Activated CD8-positive, alpha-beta T cell treated with anti-CD3 and anti-CD28 coated beads, Interleukin-2, amount 10 ng/mL, durations not matched to agents 7 days and 5 days (primary cell): Measurements from ENCODE around the gene AIF1. TPM values are rescaled to one million over a fixed set of nuclear protein-coding genes. Genes with fewer than 3 reads are reported as not detected.

Experiments
- ATAC-seq: fragments of 150-1000 bp; cut with Tn5 transposase; one replicate; pipeline ENCODE4 v1.10.0; 2021; ENCODE audit warnings: moderate library complexity
- CTCF ChIA-PET: fragments of 350-600 bp; sonication (Branson Sonifier 250); formaldehyde crosslinking; loops from one replicate; lab custom pipeline; 2021; ENCODE audit warnings: antibody characterized with exemption; lab: Charles Lee
- POLR2A ChIA-PET: fragments of 350-600 bp; sonication (Branson Sonifier 250); formaldehyde crosslinking; loops from one replicate; lab custom pipeline; 2021; ENCODE audit warnings: antibody characterized with exemption; lab: Charles Lee
- DNase-seq: peaks from one replicate; pipeline ENCODE4 v3.0.0-alpha.2; 2020
- H3K27ac Mint-ChIP-seq: one replicate; pipeline ENCODE4 v1.8.0; 2021; ENCODE audit warnings: mild to moderate bottlenecking, mixed read lengths
- H3K27me3 Mint-ChIP-seq: one replicate; pipeline ENCODE4 v1.8.0; 2021; ENCODE audit warnings: low read depth, mixed read lengths
- H3K36me3 Mint-ChIP-seq: one replicate; pipeline ENCODE4 v1.8.0; 2021; ENCODE audit warnings: low read depth, mixed read lengths
- H3K4me1 Mint-ChIP-seq: one replicate; pipeline ENCODE4 v1.8.0; 2021; ENCODE audit warnings: low read depth, mixed read lengths
- H3K4me3 Mint-ChIP-seq: one replicate; pipeline ENCODE4 v1.8.0; 2021; ENCODE audit warnings: mild to moderate bottlenecking, mixed read lengths
- H3K9me3 Mint-ChIP-seq: one replicate; pipeline ENCODE4 v1.8.0; 2022; ENCODE audit warnings: mixed read lengths; ENCODE audit not compliant: insufficient read depth
- total RNA-seq, 2 experiments: library from RNA; stranded (reverse); gene quantifications; one replicate each; pipeline ENCODE4 v1.2.3, GENCODE V29; 2021

AIF1 gene
- total RNA-seq, 2 experiments from 2014 or later = 177 TPM

DNA sequence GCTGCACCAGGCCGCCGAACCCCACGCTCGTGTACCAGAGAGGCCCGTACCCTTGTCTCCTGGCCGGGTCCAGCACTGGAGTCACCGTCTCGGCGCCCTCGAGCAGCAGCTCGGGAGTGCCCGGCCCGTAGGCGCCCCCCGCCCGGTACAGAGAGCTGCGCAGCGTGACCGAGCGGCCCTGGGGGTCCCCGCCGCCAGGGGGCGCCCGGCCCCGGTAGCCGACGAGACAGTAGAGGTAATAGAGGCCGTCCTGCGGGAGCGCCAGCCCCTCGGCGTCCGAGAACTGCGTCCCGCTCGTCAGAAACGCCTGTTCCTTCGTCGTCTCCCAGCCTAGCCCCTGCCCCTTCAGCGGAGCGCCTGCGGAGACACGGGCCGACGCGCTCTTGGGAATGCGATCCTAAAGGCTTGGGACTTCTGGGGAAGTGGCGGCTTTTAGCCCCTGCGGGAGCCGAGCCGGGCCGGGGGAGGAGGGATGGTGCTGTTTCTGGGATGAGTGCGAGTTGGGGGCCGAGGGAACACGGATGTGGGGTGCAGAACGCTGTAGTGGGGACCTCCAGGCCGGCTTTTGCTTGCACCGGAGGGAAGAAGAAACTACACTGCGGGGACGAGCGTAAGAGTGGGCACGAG, 34.1 kb upstream of the AIF1 start:
- DNase-seq = peak; percentile 90
- Mint-ChIP-seq H3K4me3 (peak overlapping the region; percentile 98), H3K27me3 (no peaks in the 10 kb centered on the region), H3K4me1 (peaks cover 72% of the 10 kb centered on the region), H3K27ac (peak overlapping the region; percentile 88), H3K36me3 (peaks cover 70% of the 10 kb centered on the region), H3K9me3 (no peaks in the 10 kb centered on the region)
- ChIA-PET POLR2A (interaction anchor here (0.6 to 14.3 kb wide), 14 partner anchors 8 to 586 kb away, joined by 3 to 388 read pairs (median 6); partner anchors contain the start of genes ATP6V1G2, BAG6, DDX39B and MICB), CTCF (interaction anchor here (0.6 to 24.1 kb wide), 13 partner anchors 10 to 249 kb away, joined by 3 to 928 read pairs (median 7); partner anchors contain the start of genes AIF1, ATP6V1G2, DDX39B and LST1)
- ATAC-seq = peak; percentile 70

DNA sequence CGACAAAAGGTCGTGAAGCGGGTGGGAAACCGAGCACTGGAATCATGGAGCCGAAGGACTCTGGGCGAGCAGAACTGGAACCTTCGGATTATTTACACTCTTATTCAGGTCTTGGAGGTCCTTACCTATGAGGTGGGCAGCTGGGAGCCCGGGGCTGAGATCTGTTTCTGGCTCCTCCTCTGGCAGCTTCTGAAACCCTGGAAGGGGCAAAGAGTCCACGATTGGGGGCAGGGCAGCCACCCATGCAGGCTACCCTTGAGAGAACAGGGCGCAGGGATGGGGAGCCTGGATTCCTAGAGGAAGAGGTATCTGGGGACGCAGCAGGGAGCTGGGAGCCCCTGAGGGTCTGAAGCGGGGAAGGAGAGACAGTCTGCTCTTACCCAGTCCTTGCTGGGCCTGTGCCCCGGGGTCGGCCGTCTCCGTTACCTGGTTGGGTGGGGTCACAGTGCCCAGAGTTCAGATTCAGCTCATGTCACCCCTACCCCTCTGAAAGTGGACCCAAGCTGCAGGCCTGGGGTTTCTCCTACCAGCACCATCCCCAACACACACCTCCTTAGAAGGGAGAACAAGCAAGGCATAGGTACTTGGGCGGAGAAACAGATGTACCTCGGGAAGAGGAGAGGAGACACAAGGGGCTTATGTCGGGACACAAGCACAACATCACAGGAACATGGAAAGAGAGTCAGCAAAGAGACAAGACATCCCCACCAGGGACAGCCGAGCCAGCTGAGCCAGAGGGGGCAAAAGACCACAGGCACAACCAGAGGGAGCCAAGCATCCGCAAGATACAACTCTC, 33.4 kb upstream of the AIF1 start:
- no peaks in the 10 kb centered on the region for H3K27me3 Mint-ChIP-seq
- ATAC-seq = no peak
- POLR2A ChIA-PET = interaction anchor here (0.6 to 14.3 kb wide), 19 partner anchors 7 to 1390 kb away, joined by 3 to 388 read pairs (median 6); partner anchors contain the start of genes ATP6V1G2, BAG6, C6orf47 and DDX39B
- DNase-seq = no peak
- no peaks in the 10 kb centered on the region for H3K9me3 Mint-ChIP-seq
- peak overlapping the region; percentile 88 for H3K27ac Mint-ChIP-seq
- CTCF ChIA-PET = interaction anchor here (0.6 to 24.1 kb wide), 10 partner anchors 0 to 89 kb away, joined by 3 to 928 read pairs (median 8); partner anchors contain the start of genes ATP6V1G2, BAG6, DDX39B and LST1
- peak overlapping the region; percentile 98 for H3K4me3 Mint-ChIP-seq
- H3K4me1 Mint-ChIP-seq = peaks cover 72% of the 10 kb centered on the region
- H3K36me3 Mint-ChIP-seq = peaks cover 63% of the 10 kb centered on the region

DNA sequence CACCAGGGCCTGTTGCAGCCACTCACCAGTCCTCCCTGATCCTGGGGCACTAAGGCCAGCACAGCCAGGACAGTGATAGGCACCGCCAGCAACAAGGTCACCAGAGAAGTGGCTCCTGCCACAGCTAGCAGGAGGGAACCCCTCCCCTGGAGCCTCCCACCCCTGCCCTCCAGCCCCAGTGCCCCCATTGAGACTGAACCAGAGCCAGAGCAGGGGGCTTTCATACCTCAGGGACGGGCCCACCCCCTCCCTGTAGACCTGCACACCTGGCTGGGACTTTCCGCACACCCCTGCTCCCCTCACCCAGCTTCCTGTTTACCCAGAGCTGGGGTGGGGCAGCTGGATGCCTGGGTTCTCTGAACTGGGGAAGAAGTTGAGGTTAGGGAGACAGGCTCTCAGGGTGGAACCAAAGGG, 32.8 kb upstream of the AIF1 start, which contains the start of gene LTB:
Gene LTB (minus strand): TSS at position 195 of the 414 bp plus-strand sequence. CDS start 7 bp downstream, at position 188.
- Mint-ChIP-seq H3K36me3 (peaks cover 62% of the 10 kb centered on the region), H3K4me1 (peaks cover 72% of the 10 kb centered on the region), H3K4me3 (peak within 1 kb of the TSS; percentile 98), H3K27me3 (no peaks in the 10 kb centered on the region), H3K9me3 (no peaks in the 10 kb centered on the region), H3K27ac (peak within 1 kb of the TSS; percentile 88)
- POLR2A ChIA-PET = interaction anchor here (0.8 to 14.3 kb wide), 18 partner anchors 8 to 1389 kb away, joined by 3 to 388 read pairs (median 6); partner anchors contain the start of genes ATP6V1G2, BAG6, C6orf47 and DDX39B
- CTCF ChIA-PET = interaction anchor here (0.8 to 24.1 kb wide), 8 partner anchors 1 to 90 kb away, joined by 3 to 928 read pairs (median 96); partner anchors contain the start of genes ATP6V1G2, BAG6, DDX39B and LST1
- ATAC-seq (peak; percentile 7), DNase-seq (peak; percentile 73)

DNA sequence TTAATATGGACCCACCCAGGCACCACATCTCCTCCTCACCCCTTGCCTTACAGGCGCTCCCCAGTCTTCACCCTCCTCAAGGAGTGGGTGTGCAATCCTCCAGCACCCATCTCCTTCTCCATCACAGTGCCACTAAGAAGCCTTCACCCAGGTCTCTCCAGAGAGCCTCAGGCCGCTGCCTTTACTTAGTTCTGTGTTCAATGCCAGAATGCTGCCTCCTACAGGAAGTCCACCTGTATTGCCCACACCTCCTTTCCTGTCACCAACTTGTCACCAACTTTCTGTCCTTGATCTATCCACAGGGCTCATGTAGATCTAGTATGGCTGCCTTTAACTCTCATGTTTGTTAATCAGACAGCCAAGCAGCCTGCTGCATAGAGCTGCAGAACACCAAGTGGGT, 29.5 kb upstream of the AIF1 start:
- H3K4me3 Mint-ChIP-seq = peak overlapping the region; percentile 84
- peak; percentile 76 for DNase-seq
- no peaks in the 10 kb centered on the region for H3K9me3 Mint-ChIP-seq
- peak; percentile 16 for ATAC-seq
- POLR2A ChIA-PET = interaction anchor here (0.8 to 14.3 kb wide), 8 partner anchors 10 to 44 kb away, joined by 3 to 388 read pairs (median 8); partner anchors contain the start of genes DDX39B, NCR3 and TNF
- H3K27ac Mint-ChIP-seq = peak overlapping the region; percentile 94
- peaks cover 60% of the 10 kb centered on the region for H3K36me3 Mint-ChIP-seq
- peaks cover 74% of the 10 kb centered on the region for H3K4me1 Mint-ChIP-seq
- CTCF ChIA-PET = interaction anchor here (1.1 to 24.1 kb wide), 9 partner anchors 4 to 240 kb away, joined by 3 to 928 read pairs (median 11); partner anchors contain the start of genes AIF1, ATP6V1G2, DDX39B and LST1
- H3K27me3 Mint-ChIP-seq = no peaks in the 10 kb centered on the region

DNA sequence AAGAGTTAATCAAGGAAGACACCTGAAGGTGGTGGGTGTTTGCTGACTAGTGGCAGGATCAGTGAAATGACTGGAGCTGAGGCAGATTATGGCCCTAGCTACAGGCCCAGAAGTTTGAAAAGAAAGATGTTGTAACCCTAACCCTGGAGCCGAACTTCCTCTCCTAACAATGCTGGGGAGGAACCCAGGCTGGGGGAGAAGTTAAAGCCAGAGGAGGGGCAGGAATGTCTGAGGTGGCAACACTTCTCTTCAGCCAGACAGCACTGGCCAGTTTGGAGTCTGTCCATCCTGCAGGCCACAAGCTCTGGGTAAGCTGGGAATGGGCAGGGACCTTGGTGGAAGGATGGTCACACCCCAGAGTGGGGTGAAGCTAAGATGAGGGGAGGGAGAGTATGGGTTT, 29.0 kb upstream of the AIF1 start, which contains the start of gene LST1:
Gene LST1 (plus strand): TSS at position 270 of the 400 bp plus-strand sequence. CDS start 1,023 bp downstream, outside the sequence.
- Mint-ChIP-seq H3K4me1 (peaks cover 79% of the 10 kb centered on the region), H3K9me3 (no peaks in the 10 kb centered on the region), H3K36me3 (peaks cover 61% of the 10 kb centered on the region), H3K4me3 (peak within 1 kb of the TSS; percentile 84), H3K27ac (peak within 1 kb of the TSS; percentile 94), H3K27me3 (no peaks in the 10 kb centered on the region)
- no peak for DNase-seq
- ChIA-PET CTCF (interaction anchor here (1.4 to 24.1 kb wide), 7 partner anchors 4 to 40 kb away, joined by 4 to 928 read pairs (median 15); partner anchors contain the start of genes ATP6V1G2, DDX39B, LST1 and LTA), POLR2A (interaction anchor here (0.8 to 14.3 kb wide), 8 partner anchors 9 to 66 kb away, joined by 3 to 388 read pairs (median 8); partner anchors contain the start of genes BAG6, DDX39B, NCR3 and TNF)
- peak; percentile 3 for ATAC-seq

DNA sequence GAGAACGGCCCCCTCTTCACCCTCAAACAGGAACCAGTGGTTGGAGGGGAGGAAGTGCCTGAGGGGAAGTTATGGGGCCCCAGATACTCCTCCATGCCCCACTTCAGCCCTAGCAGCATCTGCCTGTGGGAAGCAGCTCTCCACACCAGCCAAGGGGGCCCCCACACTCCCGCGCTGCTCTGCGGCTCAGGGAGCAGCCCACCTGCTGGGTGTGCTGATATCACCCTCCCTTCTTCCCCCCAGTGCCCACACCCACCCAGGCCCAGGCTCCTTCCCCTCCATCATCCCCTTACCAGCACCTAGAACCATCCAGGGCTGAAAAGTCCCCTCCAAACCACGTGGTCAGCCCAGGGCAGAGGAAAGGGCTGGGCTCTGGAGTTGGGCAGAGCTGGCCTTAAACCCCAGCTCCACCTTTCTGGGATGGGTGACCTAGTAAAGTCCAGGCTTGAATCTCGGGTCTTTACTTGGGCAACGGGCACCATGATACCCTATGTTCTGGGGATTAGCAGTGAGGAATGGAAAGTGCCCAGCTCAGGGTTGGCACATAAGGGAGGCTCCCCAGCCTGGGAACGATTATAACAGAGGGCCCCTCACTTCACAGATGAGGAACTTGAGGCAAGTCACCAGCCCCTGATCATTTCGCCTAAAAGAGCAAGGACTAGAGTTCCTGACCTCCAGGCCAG, 28.3 kb upstream of the AIF1 start:
- Mint-ChIP-seq H3K9me3 (no peaks in the 10 kb centered on the region), H3K4me1 (peaks cover 86% of the 10 kb centered on the region), H3K27me3 (no peaks in the 10 kb centered on the region), H3K36me3 (peaks cover 59% of the 10 kb centered on the region), H3K27ac (peak overlapping the region; percentile 94), H3K4me3 (peak overlapping the region; percentile 84)
- ChIA-PET CTCF (interaction anchor here (1.4 to 24.1 kb wide), 8 partner anchors 4 to 41 kb away, joined by 4 to 928 read pairs (median 13); partner anchors contain the start of genes ATP6V1G2, DDX39B, LST1 and LTA), POLR2A (interaction anchor here (0.7 to 14.3 kb wide), 9 partner anchors 8 to 66 kb away, joined by 3 to 388 read pairs (median 5); partner anchors contain the start of genes BAG6, DDX39B, NCR3 and TNF)
- DNase-seq = peak; percentile 59
- ATAC-seq = peak; percentile 52

DNA sequence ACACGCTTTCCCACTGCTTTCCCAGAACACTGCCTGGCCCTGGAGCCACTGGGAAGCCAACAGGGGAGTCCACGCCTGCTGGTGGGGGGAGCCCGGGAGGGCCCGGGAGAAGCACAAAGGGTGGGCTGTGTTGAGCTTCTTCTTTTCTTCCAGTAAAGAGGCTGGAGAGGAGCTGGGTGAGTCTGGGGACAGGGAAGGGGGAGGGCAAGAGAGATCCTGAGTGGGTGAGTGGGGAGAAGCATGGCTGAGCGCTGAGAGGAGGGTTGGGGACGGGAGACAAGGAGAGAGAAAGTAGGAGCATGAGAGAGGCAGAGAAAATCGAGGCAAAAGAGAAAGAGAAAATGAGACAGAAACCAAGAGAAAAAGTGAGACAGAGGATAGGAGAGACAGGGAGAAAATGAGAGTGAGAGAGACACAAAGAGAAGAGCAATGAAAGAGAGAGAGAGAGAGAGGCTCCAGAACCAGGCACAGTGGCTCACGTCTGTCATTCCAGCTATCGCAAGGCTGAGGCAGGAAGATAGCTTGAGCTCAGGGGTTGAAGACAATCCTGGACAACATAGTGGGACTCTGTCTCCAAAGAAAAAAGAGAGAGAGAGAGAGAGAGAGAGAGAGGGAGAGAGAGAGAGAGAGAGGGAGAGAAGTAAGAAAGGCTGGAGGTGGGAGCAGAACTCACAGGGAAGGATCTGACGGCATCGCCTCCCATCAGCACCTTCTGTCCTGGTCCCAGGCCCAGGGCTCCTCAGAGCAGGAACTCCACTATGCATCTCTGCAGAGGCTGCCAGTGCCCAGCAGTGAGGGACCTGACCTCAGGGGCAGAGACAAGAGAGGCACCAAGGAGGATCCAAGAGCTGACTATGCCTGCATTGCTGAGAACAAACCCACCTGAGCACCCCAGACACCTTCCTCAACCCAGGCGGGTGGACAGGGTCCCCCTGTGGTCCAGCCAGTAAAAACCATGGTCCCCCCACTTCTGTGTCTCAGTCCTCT, 26.9 kb upstream of the AIF1 start:
- H3K4me1 Mint-ChIP-seq = peaks cover 91% of the 10 kb centered on the region
- H3K4me3 Mint-ChIP-seq = peak overlapping the region; percentile 84
- ChIA-PET CTCF (interaction anchor here (0.7 to 24.1 kb wide), 7 partner anchors 3 to 94 kb away, joined by 3 to 928 read pairs (median 15); partner anchors contain the start of genes ATP6V1G2, DDX39B, LST1 and LTA), POLR2A (interaction anchor here (0.9 to 4.8 kb wide), 6 partner anchors 9 to 46 kb away, joined by 4 to 48 read pairs (median 5); partner anchors contain the start of genes DDX39B and TNF)
- no peaks in the 10 kb centered on the region for H3K9me3 Mint-ChIP-seq
- peaks cover 54% of the 10 kb centered on the region for H3K36me3 Mint-ChIP-seq
- DNase-seq (no peak), ATAC-seq (no peak)
- no peaks in the 10 kb centered on the region for H3K27me3 Mint-ChIP-seq
- H3K27ac Mint-ChIP-seq = peak overlapping the region; percentile 94

DNA sequence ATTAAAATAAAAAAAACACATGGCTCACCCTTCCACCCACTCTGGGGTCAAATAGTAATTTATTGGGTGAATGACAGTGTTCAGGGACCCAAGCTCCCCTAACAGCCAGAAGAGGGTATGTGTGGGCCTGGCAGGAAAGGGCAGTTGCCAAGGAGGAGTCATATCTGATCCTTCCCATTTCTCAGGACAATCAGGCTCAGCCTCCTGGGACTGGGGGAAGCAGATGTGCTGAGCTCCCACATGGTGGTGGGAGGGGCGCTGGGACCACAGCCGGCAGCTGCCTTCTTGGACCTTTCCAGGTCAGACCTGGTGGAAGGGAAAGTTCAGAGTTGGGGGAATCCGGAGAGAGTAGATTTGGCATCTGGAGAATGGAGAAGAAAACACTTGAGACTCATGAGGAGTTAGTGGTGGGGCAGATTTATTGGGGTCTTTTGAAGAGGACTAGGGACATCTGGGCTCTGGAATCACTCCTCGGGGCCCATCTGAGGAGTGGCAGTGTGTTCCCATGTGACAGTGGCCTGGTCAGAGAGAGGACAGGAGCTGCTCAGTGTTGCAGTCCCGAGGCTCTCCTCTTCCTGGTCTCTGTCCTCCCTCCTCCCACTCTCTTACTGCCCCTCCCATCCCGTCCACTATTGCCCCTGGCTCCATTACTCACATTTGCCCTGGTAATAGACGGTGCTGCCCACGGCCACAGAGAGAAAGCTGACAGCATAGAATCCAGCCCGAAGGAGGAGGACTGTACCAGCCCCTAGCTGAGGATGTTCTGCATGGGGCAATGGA, 26.0 kb upstream of the AIF1 start:
- peak overlapping the region; percentile 82 for H3K27ac Mint-ChIP-seq
- H3K36me3 Mint-ChIP-seq = peaks cover 49% of the 10 kb centered on the region
- H3K4me1 Mint-ChIP-seq = peaks cover 90% of the 10 kb centered on the region
- ATAC-seq = no peak
- ChIA-PET CTCF (interaction anchor here (18.5 to 24.1 kb wide), 3 partner anchors 2 to 43 kb away, joined by 504 to 928 read pairs (median 928); partner anchors contain the start of genes ATP6V1G2, DDX39B, LST1 and LTB), POLR2A (interaction anchor here (0.6 to 1.6 kb wide), 4 partner anchors 9 to 1014 kb away, joined by 3 to 5 read pairs (median 4); no protein-coding TSS in a partner anchor)
- peak overlapping the region; percentile 38 for H3K4me3 Mint-ChIP-seq
- H3K9me3 Mint-ChIP-seq = no peaks in the 10 kb centered on the region
- DNase-seq = no peak
- no peaks in the 10 kb centered on the region for H3K27me3 Mint-ChIP-seq
